Panc1 (cell line): ENCODE measurements around the gene FAM227B. TPM values are rescaled to one million over a fixed set of nuclear protein-coding genes. Genes with fewer than 3 reads are reported as not detected.
A peak's percentile ranks its signal among the peaks of the same experiment; 100 is the strongest.

Experiments used
- ATAC-seq: fragments of 200-7000 bp; cut with Tn5 transposase; 2 replicates; pipeline ENCODE4 v1.9.1; 2020; ENCODE audit warnings: mild to moderate bottlenecking, moderate library complexity
- BruUV-seq: library from RNA; stranded (reverse); fragments of 400-500 nt; replicated peaks from 2 replicates; lab custom pipeline; 2021; lab: Mats Ljungman, UMichigan
- CTCF ChIA-PET: fragments of 300-600 bp; sonication (Branson Sonifier 250); formaldehyde crosslinking; loops from one replicate; lab custom pipeline; 2022; ENCODE audit warnings: antibody characterized with exemption; lab: Charles Lee
- POLR2A ChIA-PET: fragments of 300-600 bp; sonication (Branson Sonifier 250); formaldehyde crosslinking; loops from one replicate; lab custom pipeline; 2022; ENCODE audit warnings: antibody characterized with exemption; lab: Charles Lee
- DNase-seq: peaks from one replicate; pipeline ENCODE4 v3.0.0-alpha.2; 2010; ENCODE audit warnings: low read depth, low spot score
- H3K27ac ChIP-seq: 2 replicates; pipeline ENCODE4 v1.5.1; 2011; ENCODE audit warnings: mild to moderate bottlenecking, low read length, inconsistent platforms
- H3K27me3 ChIP-seq: fragments of 200-500 bp; sonication (Bioruptor generic); 2 replicates; pipeline ENCODE4 v1.6.0; 2014; ENCODE audit warnings: low read length, inconsistent platforms; ENCODE audit not compliant: control insufficient read depth, insufficient read depth
- H3K36me3 ChIP-seq: fragments of 200-500 bp; sonication (Bioruptor generic); 2 replicates; pipeline ENCODE4 v1.5.1; 2014; ENCODE audit warnings: inconsistent platforms, mild to moderate bottlenecking, low read length, moderate library complexity; ENCODE audit not compliant: control insufficient read depth, insufficient read depth
- H3K4me1 ChIP-seq: 2 replicates; pipeline ENCODE4 v1.5.1; 2011; ENCODE audit warnings: inconsistent platforms, mild to moderate bottlenecking, low read length, moderate library complexity; ENCODE audit not compliant: control insufficient read depth, insufficient read depth
- H3K4me3 ChIP-seq, 2 experiments: 2 replicates each; pipeline ENCODE4 v1.5.1; 2011 to 2012; ENCODE audit warnings: low read depth in 2 of 2, low read length in 2 of 2, mild to moderate bottlenecking in 2 of 2, inconsistent platforms in 1 of 2, moderate library complexity in 1 of 2
- H3K9me3 ChIP-seq: fragments of 200-500 bp; sonication (Bioruptor generic); 2 replicates; pipeline ENCODE4 v1.5.1; 2014; ENCODE audit warnings: low read depth, mild to moderate bottlenecking, inconsistent platforms, low read length, moderate library complexity; ENCODE audit not compliant: control insufficient read depth, insufficient read depth
- POLR2AphosphoS5 ChIP-seq: IDR thresholded peaks from 2 replicates; pipeline ENCODE4 v1.6.1; 2012; ENCODE audit warnings: mild to moderate bottlenecking, low read depth, low read length, moderate library complexity
- SIN3A ChIP-seq: IDR thresholded peaks from 2 replicates; pipeline ENCODE4 v1.6.1; 2012; ENCODE audit warnings: low read depth, mild to moderate bottlenecking, low read length, moderate library complexity, borderline replicate concordance; ENCODE audit not compliant: insufficient read depth
- TCF7L2 ChIP-seq: IDR thresholded peaks from 2 replicates; pipeline ENCODE4 v1.6.1; 2011; ENCODE audit warnings: mild to moderate bottlenecking, low read depth, low read length, inconsistent platforms
- in situ Hi-C: cut with HindIII; loops from 2 replicates; pipeline ENCODE4 v1.10.0; 2016; ENCODE audit warnings: low sequenced_read_pairs, low pct_unique_long_range_greater_than_20kb
- intact Hi-C: fragments of 100-400 bp; cut with micrococcal nuclease; formaldehyde crosslinking; loops from one replicate; pipeline ENCODE4 v1.10.0; 2022; ENCODE audit not compliant: unreplicated experiment
- total RNA-seq: library from RNA; stranded (reverse); gene quantifications from one replicate; pipeline ENCODE4 v1.2.1, GENCODE V29; 2021; ENCODE audit not compliant: unreplicated experiment
- TF ChIP-seq, protein P1 (sequence below): fragments of 450-650 bp; IDR thresholded peaks from 2 replicates; pipeline ENCODE4 v1.5.1; 2017; ENCODE audit warnings: mild to moderate bottlenecking
- TF ChIP-seq, protein P2 (sequence below), 2 experiments: IDR thresholded peaks; 2 replicates each; pipeline ENCODE4 v1.6.1; 2011 to 2012; ENCODE audit warnings: low read depth in 2 of 2, control low read depth in 1 of 2, low read length in 1 of 2, mild to moderate bottlenecking in 1 of 2, moderate library complexity in 1 of 2; ENCODE audit not compliant: insufficient read depth in 1 of 2

Gene FAM227B
- total RNA-seq, 1 experiment from 2014 or later, result 1.2 TPM

DNA sequence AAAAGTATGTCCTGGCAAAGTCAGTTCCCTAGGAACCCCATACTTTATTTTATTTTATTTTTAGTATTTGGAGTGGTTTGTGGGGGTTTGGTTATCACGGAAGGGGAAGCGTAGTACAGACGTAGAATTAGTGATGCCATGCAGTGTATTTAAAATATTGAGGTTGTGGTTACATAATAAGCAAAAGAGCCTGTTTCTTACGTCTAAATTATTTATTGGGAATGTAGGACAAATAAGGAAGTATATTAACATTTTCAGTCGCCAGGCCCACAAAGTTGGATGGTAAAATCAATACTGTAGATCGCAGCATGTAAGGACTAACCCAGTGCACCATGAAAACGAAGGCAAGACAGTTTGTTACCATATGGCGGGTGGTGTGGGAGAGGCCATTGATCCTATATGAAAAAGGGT, 788 bp upstream of the FAM227B start:
- intact Hi-C loops (no loop called here), in situ Hi-C loops (no loop called here)
- ATAC-seq (no peak), DNase-seq (no peak)
- ChIA-PET POLR2A (no interaction called here), CTCF (interaction anchor here (1.2 kb wide), 1 partner anchor 381 kb away, joined by 4 read pairs; no protein-coding TSS in a partner anchor)
- Histone ChIP-seq H3K27me3 (no peaks in the 10 kb centered on the region), H3K27ac (peak overlapping the region; percentile 97), H3K36me3 (peaks cover 11% of the 10 kb centered on the region), H3K9me3 (peaks cover 19% of the 10 kb centered on the region; the same call in 1 of the 2 replicates), H3K4me3 (peak overlapping the region; percentile 82 to 85), H3K4me1 (peaks cover 10% of the 10 kb centered on the region)
- TF ChIP-seq POLR2AphosphoS5, result no peak
- TF ChIP-seq, protein P1, sequence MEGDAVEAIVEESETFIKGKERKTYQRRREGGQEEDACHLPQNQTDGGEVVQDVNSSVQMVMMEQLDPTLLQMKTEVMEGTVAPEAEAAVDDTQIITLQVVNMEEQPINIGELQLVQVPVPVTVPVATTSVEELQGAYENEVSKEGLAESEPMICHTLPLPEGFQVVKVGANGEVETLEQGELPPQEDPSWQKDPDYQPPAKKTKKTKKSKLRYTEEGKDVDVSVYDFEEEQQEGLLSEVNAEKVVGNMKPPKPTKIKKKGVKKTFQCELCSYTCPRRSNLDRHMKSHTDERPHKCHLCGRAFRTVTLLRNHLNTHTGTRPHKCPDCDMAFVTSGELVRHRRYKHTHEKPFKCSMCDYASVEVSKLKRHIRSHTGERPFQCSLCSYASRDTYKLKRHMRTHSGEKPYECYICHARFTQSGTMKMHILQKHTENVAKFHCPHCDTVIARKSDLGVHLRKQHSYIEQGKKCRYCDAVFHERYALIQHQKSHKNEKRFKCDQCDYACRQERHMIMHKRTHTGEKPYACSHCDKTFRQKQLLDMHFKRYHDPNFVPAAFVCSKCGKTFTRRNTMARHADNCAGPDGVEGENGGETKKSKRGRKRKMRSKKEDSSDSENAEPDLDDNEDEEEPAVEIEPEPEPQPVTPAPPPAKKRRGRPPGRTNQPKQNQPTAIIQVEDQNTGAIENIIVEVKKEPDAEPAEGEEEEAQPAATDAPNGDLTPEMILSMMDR, result no peak
- TF ChIP-seq TCF7L2, result no peak
- TF ChIP-seq SIN3A, result no peak
- TF ChIP-seq, protein P2, sequence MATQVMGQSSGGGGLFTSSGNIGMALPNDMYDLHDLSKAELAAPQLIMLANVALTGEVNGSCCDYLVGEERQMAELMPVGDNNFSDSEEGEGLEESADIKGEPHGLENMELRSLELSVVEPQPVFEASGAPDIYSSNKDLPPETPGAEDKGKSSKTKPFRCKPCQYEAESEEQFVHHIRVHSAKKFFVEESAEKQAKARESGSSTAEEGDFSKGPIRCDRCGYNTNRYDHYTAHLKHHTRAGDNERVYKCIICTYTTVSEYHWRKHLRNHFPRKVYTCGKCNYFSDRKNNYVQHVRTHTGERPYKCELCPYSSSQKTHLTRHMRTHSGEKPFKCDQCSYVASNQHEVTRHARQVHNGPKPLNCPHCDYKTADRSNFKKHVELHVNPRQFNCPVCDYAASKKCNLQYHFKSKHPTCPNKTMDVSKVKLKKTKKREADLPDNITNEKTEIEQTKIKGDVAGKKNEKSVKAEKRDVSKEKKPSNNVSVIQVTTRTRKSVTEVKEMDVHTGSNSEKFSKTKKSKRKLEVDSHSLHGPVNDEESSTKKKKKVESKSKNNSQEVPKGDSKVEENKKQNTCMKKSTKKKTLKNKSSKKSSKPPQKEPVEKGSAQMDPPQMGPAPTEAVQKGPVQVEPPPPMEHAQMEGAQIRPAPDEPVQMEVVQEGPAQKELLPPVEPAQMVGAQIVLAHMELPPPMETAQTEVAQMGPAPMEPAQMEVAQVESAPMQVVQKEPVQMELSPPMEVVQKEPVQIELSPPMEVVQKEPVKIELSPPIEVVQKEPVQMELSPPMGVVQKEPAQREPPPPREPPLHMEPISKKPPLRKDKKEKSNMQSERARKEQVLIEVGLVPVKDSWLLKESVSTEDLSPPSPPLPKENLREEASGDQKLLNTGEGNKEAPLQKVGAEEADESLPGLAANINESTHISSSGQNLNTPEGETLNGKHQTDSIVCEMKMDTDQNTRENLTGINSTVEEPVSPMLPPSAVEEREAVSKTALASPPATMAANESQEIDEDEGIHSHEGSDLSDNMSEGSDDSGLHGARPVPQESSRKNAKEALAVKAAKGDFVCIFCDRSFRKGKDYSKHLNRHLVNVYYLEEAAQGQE (IDR thresholded peaks at IDR 0.05; ENCODE audit: insufficient read depth in 1 of 2, low read depth in 2 of 2, low read length in 1 of 2), result no peak
- no TSS peak for BruUV-seq

DNA sequence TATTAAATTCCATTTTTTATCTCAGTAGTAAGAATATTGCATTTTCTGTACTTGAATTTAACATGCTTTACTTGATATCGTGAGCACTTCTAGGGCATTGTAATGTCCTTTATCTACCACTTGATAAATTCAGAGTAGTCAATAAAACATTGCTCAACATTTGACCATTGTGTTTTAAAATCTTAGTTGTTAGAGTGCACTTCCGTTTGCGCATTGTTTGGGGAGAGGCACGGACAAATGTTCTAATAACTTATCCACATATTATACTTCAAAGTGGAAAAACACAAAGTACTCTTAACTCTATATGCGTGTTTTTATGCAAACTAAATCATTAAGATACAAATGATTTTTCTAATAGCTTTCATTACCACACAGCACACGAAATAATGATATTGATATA, 419 bp downstream of the FAM227B start:
- peaks cover 10% of the 10 kb centered on the region for H3K4me1 ChIP-seq
- ChIA-PET POLR2A (no interaction called here), CTCF (no interaction called here)
- DNase-seq, result no peak
- no peak for ATAC-seq
- intact Hi-C loops (no loop called here), in situ Hi-C loops (no loop called here)
- peaks cover 4% of the 10 kb centered on the region; the same call in 1 of the 2 replicates for H3K36me3 ChIP-seq
- peak overlapping the region; percentile 82 to 85 for H3K4me3 ChIP-seq
- peaks cover 7% of the 10 kb centered on the region; the same call in 1 of the 2 replicates for H3K9me3 ChIP-seq
- H3K27ac ChIP-seq, result peak overlapping the region; percentile 96
- H3K27me3 ChIP-seq, result no peaks in the 10 kb centered on the region
- TSS peak; percentile 97 for BruUV-seq
- TF ChIP-seq SIN3A (no peak), TCF7L2 (no peak), POLR2AphosphoS5 (no peak)
- TF ChIP-seq, protein P2 (IDR thresholded peaks at IDR 0.05; ENCODE audit: insufficient read depth in 1 of 2, low read depth in 2 of 2, low read length in 1 of 2), result no peak
- TF ChIP-seq, protein P1, result no peak
